ENCODE data around the gene MYH14. TPM values are rescaled to one million over a fixed set of nuclear protein-coding genes. Genes with fewer than 3 reads are reported as not detected.

Gene MYH14
- total and polyA plus RNA-seq, 2 of the 4 experiments (the other 2 are of a cell fraction) = not detected

GRCh38 chr19:50331994-50332243, 128.5 kb downstream of the MYH14 start:
- TF ChIP-seq RFX5 (IDR thresholded peaks at IDR 0.05; ENCODE audit: low read depth, low read length) (no peak), CTCF (conservative IDR thresholded peaks at IDR 0.05; ENCODE audit: low read depth, low read length) (no peak), CEBPB (IDR thresholded peaks at IDR 0.05; ENCODE audit: low read depth, low read length) (no peak), MAZ (IDR thresholded peaks at IDR 0.05; ENCODE audit: borderline replicate concordance, low read depth, low read length) (no peak), RCOR1 (IDR thresholded peaks at IDR 0.05; ENCODE audit: insufficient replicate concordance, low read length) (no peak), FOS (IDR thresholded peaks at IDR 0.05; ENCODE audit: low read depth, low read length) (no peak), BHLHE40 (IDR thresholded peaks at IDR 0.05; ENCODE audit: low read depth, low read length) (no peak), SMC3 (IDR thresholded peaks at IDR 0.05; ENCODE audit: low read depth, low read length) (no peak)
- H3K79me1 ChIP-seq (ENCODE audit: low read depth in 1 of 2, low read length in 2 of 2) = no peaks in the 10 kb centered on the region
- H4K8ac ChIP-seq (ENCODE audit: low read depth in 2 of 2, low read length in 2 of 2) = no peak overlapping the region
- no peak overlapping the region for H3K27ac ChIP-seq (ENCODE audit: insufficient read depth, low read length)
- intact Hi-C loops (cut with micrococcal nuclease) (no loop called here), in situ Hi-C loops (cut with MboI; ENCODE audit: low sequenced_read_pairs) (no loop called here), dilution Hi-C loops (cut with HindIII; ENCODE audit: low sequenced_read_pairs, unreplicated experiment) (no loop called here)
- H3K27me3 ChIP-seq (ENCODE audit: control insufficient read depth, insufficient read depth, low read length) = peaks cover 44% of the 10 kb centered on the region
- H3K4me2 ChIP-seq (ENCODE audit: low read depth, low read length) = no peak overlapping the region
- no peak for DNase-seq
- CTCF ChIA-PET = no interaction called here
- H2AFZ ChIP-seq (replicated peaks; ENCODE audit: low read length, poor library complexity) = no peak overlapping the region
- no peak overlapping the region for H3K18ac ChIP-seq (ENCODE audit: low read depth, low read length)
- no peak overlapping the region for H3K9ac ChIP-seq (ENCODE audit: low read depth, low read length)
- POLR2A ChIA-PET (ENCODE audit: unreplicated experiment) = no interaction called here
- H3K56ac ChIP-seq (ENCODE audit: extremely low read depth, insufficient read depth, low read length) = no peak overlapping the region
- H2BK120ac ChIP-seq (ENCODE audit: low read depth, low read length) = no peak overlapping the region
- H2BK20ac ChIP-seq (ENCODE audit: low read depth, low read length) = no peak overlapping the region
- H3K9me3 ChIP-seq (ENCODE audit: control insufficient read depth, insufficient read depth, low read length) = peaks cover 11% of the 10 kb centered on the region
- H2AK5ac ChIP-seq (ENCODE audit: low read depth, low read length) = no peak overlapping the region
- no peaks in the 10 kb centered on the region; the same call in 1 of the 2 replicates for H3K9me1 ChIP-seq (ENCODE audit: insufficient read depth, low read length)
- H4K91ac ChIP-seq (ENCODE audit: insufficient read depth, low read depth, low read length) = no peak overlapping the region
- H2AK9ac ChIP-seq (replicated peaks; ENCODE audit: low read depth, low read length, poor library complexity) = no peak overlapping the region
- no TSS peak for BruUV-seq (replicated peaks)
- ATAC-seq (ENCODE audit: low read depth) = no peak
- no peak overlapping the region for H3K14ac ChIP-seq (replicated peaks; ENCODE audit: low read depth, low read length)
- H2BK5ac ChIP-seq (ENCODE audit: low read depth, low read length, poor library complexity, severe bottlenecking) = no peak overlapping the region
- H3K4ac ChIP-seq (ENCODE audit: low read depth, low read length) = no peak overlapping the region
- WGBS, 2 experiments (ENCODE audit: extremely low coverage in 2 of 2, insufficient read length in 1 of 2) = no CpG with 5 or more reads among the region's 2 CpGs
- no peaks in the 10 kb centered on the region for H3K36me3 ChIP-seq (ENCODE audit: control insufficient read depth, insufficient read depth, low read length)
- no peaks in the 10 kb centered on the region for H3K4me1 ChIP-seq (ENCODE audit: control insufficient read depth, insufficient read depth, low read length)
- no peaks in the 10 kb centered on the region for H4K20me1 ChIP-seq (ENCODE audit: insufficient read depth, low read length)
- no peak overlapping the region for H4K5ac ChIP-seq (ENCODE audit: low read depth, low read length)
- H3K23ac ChIP-seq (ENCODE audit: low read depth, low read length) = no peak overlapping the region
- no peak overlapping the region for H3K4me3 ChIP-seq (ENCODE audit: insufficient read depth, low read depth, low read length)
- H2BK15ac ChIP-seq (ENCODE audit: low read depth, low read length) = no peak overlapping the region

Data from IMR-90 (cell line).